IPS-18a (cell line): ENCODE results near the gene C12orf76.
A peak's percentile ranks its signal among the peaks of the same experiment; 100 is the strongest.

Experiments used
- H3K27ac ChIP-seq: one replicate; pipeline ENCODE4 v1.5.1; 2013; ENCODE audit warnings: low read length
- H3K27me3 ChIP-seq: one replicate; pipeline ENCODE4 v1.6.1; 2013; ENCODE audit warnings: mild to moderate bottlenecking, low read length; ENCODE audit not compliant: control insufficient read depth, insufficient read depth
- H3K36me3 ChIP-seq: one replicate; pipeline ENCODE4 v1.6.1; 2013; ENCODE audit warnings: low read depth, low read length; ENCODE audit not compliant: control insufficient read depth
- H3K4me1 ChIP-seq: one replicate; pipeline ENCODE4 v1.6.1; 2013; ENCODE audit warnings: low read depth, low read length; ENCODE audit not compliant: control insufficient read depth
- H3K4me3 ChIP-seq: one replicate; pipeline ENCODE4 v1.5.1; 2013; ENCODE audit warnings: low read length
- H3K9ac ChIP-seq: one replicate; pipeline ENCODE4 v1.6.1; 2013; ENCODE audit warnings: mild to moderate bottlenecking, low read length, moderate library complexity
- H3K9me3 ChIP-seq: one replicate; pipeline ENCODE4 v1.6.1; 2013; ENCODE audit warnings: low read depth, low read length; ENCODE audit not compliant: control insufficient read depth

The C12orf76 gene

DNA sequence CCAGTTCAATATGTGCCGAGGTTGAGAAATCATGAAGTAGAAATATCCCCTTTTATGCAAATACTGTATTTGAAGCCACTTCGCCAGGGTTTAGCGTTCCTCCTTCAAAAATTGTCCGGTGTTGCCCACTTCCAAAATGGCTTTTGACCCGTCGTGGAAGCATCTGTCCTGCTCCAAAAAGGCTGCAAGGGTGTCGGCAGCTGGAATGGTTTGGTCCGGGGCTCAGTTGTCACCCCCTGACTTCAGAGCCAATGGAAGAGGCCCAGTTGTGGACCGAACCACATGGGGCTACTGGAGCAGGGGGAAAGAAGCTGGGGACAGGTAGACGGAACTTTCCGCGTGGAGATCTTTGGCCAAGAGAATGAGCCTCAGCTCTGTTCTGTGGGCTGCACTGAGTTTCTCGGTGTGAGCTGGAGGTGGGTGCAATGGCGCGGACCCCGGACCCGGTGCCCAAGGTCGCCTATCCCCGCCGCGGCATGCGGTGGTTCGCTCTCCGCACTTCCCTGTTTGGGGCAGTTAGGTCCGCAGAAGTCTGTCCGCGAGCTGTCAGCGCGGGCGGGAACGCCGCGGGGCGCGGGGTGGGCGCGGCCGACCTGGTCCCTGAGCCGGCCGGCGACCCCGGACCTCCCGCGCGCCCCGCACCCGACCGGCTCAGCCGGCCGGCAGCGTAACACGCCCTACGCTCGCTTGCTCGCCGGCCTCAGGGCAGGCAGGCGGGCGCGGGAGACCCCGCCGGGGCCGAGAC lies 49.2 kb downstream of the C12orf76 start, which contains the start of gene ANKRD13A:
ANKRD13A (plus strand) TSS at position 527 of the 745 bp plus-strand sequence. CDS start 259 bp downstream, outside the sequence.
- no peaks in the 10 kb centered on the region for H3K9me3 ChIP-seq
- H3K36me3 ChIP-seq: peaks cover 3% of the 10 kb centered on the region
- H3K27me3 ChIP-seq: peaks cover 22% of the 10 kb centered on the region
- peak within 1 kb of the TSS; percentile 97 for H3K27ac ChIP-seq
- peaks cover 7% of the 10 kb centered on the region for H3K4me1 ChIP-seq
- peak within 1 kb of the TSS; percentile 91 for H3K4me3 ChIP-seq
- H3K9ac ChIP-seq: peak within 1 kb of the TSS; percentile 91

DNA sequence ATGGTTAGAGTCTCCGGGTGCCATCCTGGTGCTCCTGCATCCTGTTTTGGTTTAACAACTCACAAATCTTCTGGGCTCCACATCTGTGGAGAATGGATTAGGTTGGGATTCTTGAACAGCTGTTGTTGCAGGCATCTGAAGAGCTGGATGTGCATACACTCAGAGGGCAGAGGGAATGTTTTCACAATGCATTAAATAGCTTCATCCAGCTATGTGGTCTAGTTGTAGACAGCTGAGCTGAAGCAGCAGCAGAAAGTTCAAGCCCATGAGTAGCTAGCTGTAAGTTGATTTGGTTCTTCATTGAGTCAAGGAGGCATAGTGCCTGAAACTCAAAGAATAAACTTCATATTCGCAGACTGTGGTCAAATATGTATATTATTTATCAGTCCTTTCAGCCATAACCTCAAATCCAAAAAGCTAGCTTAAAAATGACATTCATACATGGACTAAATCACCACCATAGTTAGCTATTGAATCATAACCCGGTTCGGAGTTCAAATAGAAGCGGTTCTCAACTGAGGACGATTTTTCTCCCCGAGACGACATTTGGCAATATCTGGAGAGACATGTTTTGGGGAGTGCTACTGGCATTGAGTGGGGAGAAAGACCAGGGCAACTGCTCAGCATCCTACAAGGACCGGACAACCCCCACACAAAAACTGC lies 50.0 kb downstream of the C12orf76 start:
- H3K27ac ChIP-seq: no peak overlapping the region
- H3K27me3 ChIP-seq: peaks cover 22% of the 10 kb centered on the region
- H3K4me1 ChIP-seq: peaks cover 7% of the 10 kb centered on the region
- H3K9ac ChIP-seq: peak overlapping the region; percentile 91
- H3K36me3 ChIP-seq: peaks cover 3% of the 10 kb centered on the region
- H3K9me3 ChIP-seq: no peaks in the 10 kb centered on the region
- peak overlapping the region; percentile 91 for H3K4me3 ChIP-seq

DNA sequence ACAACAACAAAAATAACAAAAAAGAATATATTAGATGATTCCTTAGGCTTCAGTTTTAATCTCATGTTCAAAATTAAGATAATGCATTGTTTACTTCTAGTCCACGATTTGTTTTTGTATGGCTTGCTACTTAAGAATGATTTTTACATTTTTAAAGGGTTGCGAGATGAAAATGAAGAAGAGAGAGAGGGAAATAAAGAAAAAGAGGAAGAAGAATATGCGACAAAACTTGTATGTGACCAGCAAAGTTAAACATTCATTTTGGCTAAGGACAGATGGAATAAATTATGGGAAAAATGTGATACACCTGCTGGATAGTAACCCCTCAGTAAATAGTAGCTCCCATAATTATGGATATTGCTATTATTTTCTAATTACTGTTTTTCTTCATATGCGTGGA lies 50.9 kb downstream of the C12orf76 start:
- Histone ChIP-seq H3K27ac (no peak overlapping the region), H3K9ac (no peak overlapping the region)

DNA sequence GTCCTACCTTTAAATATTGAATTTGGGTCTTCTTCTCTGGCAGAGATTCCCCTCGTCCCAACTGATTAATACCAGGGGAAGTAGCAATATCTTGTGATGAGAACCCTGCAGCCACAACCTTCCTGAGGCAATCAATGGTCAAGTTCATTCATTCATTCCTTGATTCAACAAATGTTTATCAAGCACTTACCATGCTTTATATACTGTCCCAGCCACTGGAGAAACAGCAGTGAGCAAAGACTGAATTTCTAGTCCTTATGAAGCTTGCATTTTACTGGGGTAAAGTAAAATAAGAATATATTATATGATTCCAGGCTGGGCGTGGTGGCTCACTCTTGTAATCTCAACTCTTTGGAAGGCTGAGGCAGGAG lies 51.9 kb downstream of the C12orf76 start:
- Histone ChIP-seq H3K36me3 (peaks cover 3% of the 10 kb centered on the region), H3K9me3 (no peaks in the 10 kb centered on the region), H3K27me3 (peaks cover 22% of the 10 kb centered on the region), H3K4me3 (peak overlapping the region; percentile 76), H3K9ac (peak overlapping the region; percentile 47), H3K4me1 (peaks cover 7% of the 10 kb centered on the region), H3K27ac (no peak overlapping the region)

More for the DNA sequence above, 50.9 kb downstream of the C12orf76 start:
- H3K27me3 ChIP-seq: peaks cover 22% of the 10 kb centered on the region
- no peaks in the 10 kb centered on the region for H3K9me3 ChIP-seq
- no peaks in the 10 kb centered on the region for H3K36me3 ChIP-seq
- no peak overlapping the region for H3K4me3 ChIP-seq
- peaks cover 7% of the 10 kb centered on the region for H3K4me1 ChIP-seq

DNA sequence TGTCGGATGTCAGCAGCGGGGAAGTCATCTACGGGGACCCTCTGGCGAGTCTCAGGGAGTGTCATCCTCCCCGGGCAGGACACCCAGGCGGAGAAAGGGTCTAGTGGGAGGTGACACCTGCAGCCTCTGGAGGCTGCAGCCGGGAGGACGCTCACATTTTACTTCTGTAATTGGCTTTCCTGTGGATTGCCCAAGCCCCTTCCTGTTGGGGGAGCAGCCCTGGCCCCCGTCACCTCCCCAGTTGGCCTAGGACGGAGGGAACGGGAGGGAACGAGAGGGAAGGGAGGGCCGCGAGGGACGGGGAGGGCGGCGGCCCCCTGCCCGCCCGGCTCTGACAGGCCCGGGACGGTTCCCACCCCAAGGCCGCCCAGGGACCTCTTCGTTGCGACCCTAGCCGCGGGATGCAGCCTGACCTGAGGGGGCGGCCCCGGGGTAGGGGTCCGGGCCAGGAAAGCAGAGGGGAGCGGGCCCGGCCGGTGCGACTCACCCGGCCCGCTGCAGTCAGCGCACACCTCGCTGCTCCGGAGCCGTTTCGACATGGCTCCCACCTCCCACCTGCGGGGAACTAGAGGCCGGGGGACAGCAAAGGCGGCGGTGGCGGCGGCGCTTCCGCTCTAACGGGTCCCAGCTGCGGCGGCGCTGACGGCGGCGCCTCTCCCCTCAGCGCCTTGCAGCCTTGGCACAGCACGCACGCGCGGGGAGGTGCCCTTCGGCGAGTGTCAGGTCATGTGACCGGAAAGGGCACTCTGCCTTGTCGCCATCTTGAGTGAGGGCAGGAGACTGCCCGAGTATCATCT lies 52.4 kb downstream of the C12orf76 start, which contains the start of gene GIT2:
GIT2 (minus strand) TSS at position 683 of the 797 bp plus-strand sequence; CDS start at position 539, 144 bp downstream.
- peaks cover 7% of the 10 kb centered on the region for H3K4me1 ChIP-seq
- H3K4me3 ChIP-seq: peak within 1 kb of the TSS; percentile 76
- H3K27me3 ChIP-seq: peaks cover 18% of the 10 kb centered on the region
- peaks cover 4% of the 10 kb centered on the region for H3K36me3 ChIP-seq
- H3K27ac ChIP-seq: no peak within 1 kb of the TSS
- H3K9me3 ChIP-seq: no peaks in the 10 kb centered on the region
- H3K9ac ChIP-seq: peak within 1 kb of the TSS; percentile 47

DNA sequence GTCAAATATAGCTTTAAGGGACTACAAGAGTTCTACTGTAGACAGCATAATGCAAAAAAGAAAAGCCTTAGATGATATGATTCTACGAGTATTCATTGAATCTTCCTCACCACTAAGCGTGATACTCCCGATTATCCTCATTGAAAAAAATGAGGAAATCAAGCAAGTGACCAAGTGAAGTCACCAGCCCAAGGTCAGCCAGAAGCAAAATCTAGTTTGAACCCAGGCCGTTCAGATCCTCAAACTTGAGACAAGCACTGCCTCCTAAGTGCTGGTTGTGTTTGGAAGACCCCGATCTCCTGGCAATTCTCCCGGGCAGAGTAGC lies 53.0 kb downstream of the C12orf76 start:
- no peak overlapping the region for H3K27ac ChIP-seq
- peaks cover 7% of the 10 kb centered on the region for H3K4me1 ChIP-seq

DNA sequence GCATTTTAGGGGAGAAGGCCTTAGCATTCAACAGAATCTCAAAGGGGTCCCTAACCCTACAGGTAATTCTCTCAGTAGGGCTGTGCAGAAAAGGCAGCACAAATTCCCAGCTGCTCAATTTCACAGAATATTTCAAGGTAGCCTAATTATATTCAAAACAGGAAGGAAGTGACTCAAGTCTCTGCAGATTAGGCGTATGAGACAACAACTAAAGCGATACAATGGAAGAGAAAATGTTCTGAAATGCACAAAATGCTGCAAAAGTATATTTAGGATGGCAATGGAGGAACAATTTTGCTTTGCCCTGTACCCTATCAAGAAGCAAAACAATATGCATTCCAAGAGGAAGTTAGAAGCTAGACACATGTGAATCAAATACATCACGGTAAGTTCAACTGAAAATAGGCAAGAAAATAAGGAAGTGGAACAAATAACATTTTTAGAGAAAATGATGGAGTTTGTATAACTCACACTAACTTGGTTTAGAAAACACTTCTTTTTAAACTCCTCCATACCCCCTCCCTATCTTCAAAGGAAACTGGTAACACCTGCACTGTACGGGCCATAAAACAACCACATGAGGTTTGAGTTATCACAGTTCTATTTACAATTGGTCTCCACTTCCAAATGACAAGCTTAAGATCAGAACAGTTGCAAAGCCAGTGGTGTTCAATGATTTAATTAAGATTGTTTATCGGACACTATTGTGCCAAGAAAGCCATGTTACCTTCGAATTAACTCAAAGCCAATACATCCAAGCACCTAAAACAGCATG lies 53.7 kb downstream of the C12orf76 start:
- H3K9ac ChIP-seq: no peak overlapping the region
- H3K36me3 ChIP-seq: peaks cover 4% of the 10 kb centered on the region
- H3K9me3 ChIP-seq: no peaks in the 10 kb centered on the region
- peaks cover 5% of the 10 kb centered on the region for H3K27me3 ChIP-seq
- H3K4me3 ChIP-seq: peak overlapping the region; percentile 76
- peaks cover 7% of the 10 kb centered on the region for H3K4me1 ChIP-seq
- H3K27ac ChIP-seq: no peak overlapping the region

More for the DNA sequence above, 53.0 kb downstream of the C12orf76 start:
- Histone ChIP-seq H3K36me3 (peaks cover 4% of the 10 kb centered on the region), H3K9ac (peak overlapping the region; percentile 47), H3K9me3 (no peaks in the 10 kb centered on the region), H3K4me3 (peak overlapping the region; percentile 76), H3K27me3 (peaks cover 12% of the 10 kb centered on the region)

DNA sequence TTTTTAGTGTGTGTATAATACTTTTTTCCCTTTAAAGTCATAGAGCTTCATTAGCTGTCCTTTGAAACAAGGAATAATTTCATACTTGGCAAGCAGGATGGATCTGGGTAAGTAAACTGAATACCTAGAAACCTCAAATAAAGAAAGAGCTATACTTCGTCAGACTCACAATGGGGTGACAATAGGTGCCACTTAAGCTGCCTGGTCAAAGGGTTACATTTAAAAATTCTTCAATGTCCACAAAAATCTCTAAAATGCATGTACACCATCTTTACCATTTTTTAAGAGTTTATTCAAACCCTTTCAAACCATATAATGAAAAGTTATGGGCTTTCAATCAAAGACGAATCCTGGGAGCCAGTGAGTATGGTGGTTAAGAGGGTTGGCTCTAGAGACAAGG lies 55.2 kb downstream of the C12orf76 start:
- H3K9ac ChIP-seq: no peak overlapping the region

DNA sequence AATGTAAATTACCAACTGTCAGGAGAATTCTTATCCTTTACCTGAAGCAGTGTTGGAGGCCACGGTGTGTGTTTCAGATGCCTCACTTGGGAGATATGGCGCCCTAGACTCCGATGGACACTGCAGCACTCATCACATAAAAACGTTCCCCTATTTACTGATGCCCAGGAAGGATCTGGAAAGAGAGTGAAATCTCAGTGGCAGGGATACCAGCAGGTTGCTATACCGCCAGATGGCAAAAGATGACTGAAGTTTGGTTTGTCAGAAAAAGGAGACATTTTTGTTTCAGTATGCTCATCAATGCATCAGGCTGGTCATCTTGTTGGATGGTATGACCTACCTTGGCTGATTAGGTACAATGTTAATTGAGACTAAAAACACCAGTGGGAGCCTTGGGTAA lies 56.7 kb downstream of the C12orf76 start:
- Histone ChIP-seq H3K27me3 (peaks cover 4% of the 10 kb centered on the region), H3K9me3 (no peaks in the 10 kb centered on the region), H3K4me1 (peaks cover 7% of the 10 kb centered on the region), H3K27ac (no peak overlapping the region), H3K9ac (no peak overlapping the region), H3K36me3 (peaks cover 13% of the 10 kb centered on the region), H3K4me3 (no peak overlapping the region)

More for the DNA sequence above, 55.2 kb downstream of the C12orf76 start:
- H3K36me3 ChIP-seq: peaks cover 13% of the 10 kb centered on the region
- peaks cover 7% of the 10 kb centered on the region for H3K4me1 ChIP-seq
- H3K9me3 ChIP-seq: no peaks in the 10 kb centered on the region
- no peak overlapping the region for H3K27ac ChIP-seq
- peaks cover 4% of the 10 kb centered on the region for H3K27me3 ChIP-seq
- no peak overlapping the region for H3K4me3 ChIP-seq
